H1 (cell line): ENCODE data around the gene RSU1. TPM values are rescaled to one million over a fixed set of nuclear protein-coding genes. Genes with fewer than 3 reads are reported as not detected.

ENCODE experiments used
- CTCF ChIA-PET: fragments of 300-600 bp; sonication (Branson Sonifier 250); formaldehyde crosslinking; loops from one replicate; lab custom pipeline; 2021; ENCODE audit not compliant: partially characterized antibody; lab: Charles Lee
- POLR2A ChIA-PET: fragments of 300-600 bp; sonication (Branson Sonifier 250); formaldehyde crosslinking; loops from one replicate; lab custom pipeline; 2021; ENCODE audit warnings: inconsistent platforms; ENCODE audit not compliant: partially characterized antibody; lab: Charles Lee
- DNase-seq, 2 experiments: peaks; one replicate each; pipeline versions ENCODE4 v3.0.0 to v3.0.0-alpha.2; 2010 to 2022; ENCODE audit warnings: low spot score in 2 of 2, low read depth in 1 of 2, mixed read lengths in 1 of 2
- FAIRE-seq: peaks from 2 replicates; lab custom pipeline; 2011; peaks lifted over from hg19 to GRCh38; lab: Jason Lieb, UNC
- H2AFZ ChIP-seq: 2 replicates; pipeline ENCODE4 v1.8.1; 2012; ENCODE audit warnings: low read length, inconsistent platforms
- H2AK5ac ChIP-seq: 2 replicates; pipeline ENCODE4 v1.6.1; 2013; ENCODE audit warnings: low read depth, low read length
- H2BK120ac ChIP-seq: replicated peaks from 2 replicates; pipeline ENCODE3; 2013; ENCODE audit warnings: low read depth, low read length, inconsistent platforms
- H2BK12ac ChIP-seq: 2 replicates; pipeline ENCODE4 v1.6.1; 2013; ENCODE audit warnings: low read depth, low read length
- H2BK15ac ChIP-seq: 2 replicates; pipeline ENCODE4 v1.6.1; 2013; ENCODE audit warnings: low read length
- H2BK20ac ChIP-seq: 2 replicates; pipeline ENCODE4 v1.6.1; 2013; ENCODE audit warnings: low read length
- H2BK5ac ChIP-seq: 2 replicates; pipeline ENCODE4 v1.6.1; 2013; ENCODE audit warnings: low read depth, low read length
- H3K14ac ChIP-seq: 2 replicates; pipeline ENCODE4 v1.6.1; 2013; ENCODE audit warnings: inconsistent platforms; ENCODE audit not compliant: insufficient read length
- H3K18ac ChIP-seq: 2 replicates; pipeline ENCODE4 v1.6.1; 2013; ENCODE audit warnings: low read length; ENCODE audit errors: extremely low read depth
- H3K23ac ChIP-seq: 2 replicates; pipeline ENCODE4 v1.6.1; 2013; ENCODE audit warnings: inconsistent platforms; ENCODE audit not compliant: insufficient read length
- H3K23me2 ChIP-seq: 2 replicates; pipeline ENCODE4 v1.6.1; 2013; ENCODE audit warnings: low read depth, low read length
- H3K27ac ChIP-seq: 2 replicates; pipeline ENCODE4 v1.6.1; 2011; ENCODE audit warnings: low read depth, low read length, inconsistent platforms
- H3K27me3 ChIP-seq, 4 experiments: replicated peaks in 1 of 4; 1 replicate in 1 of 4; 2 replicates in 3 of 4; pipeline versions ENCODE4 v1.6.1 to v1.8.1; 2011 to 2013; ENCODE audit warnings: low read length in 3 of 4, mild to moderate bottlenecking in 3 of 4, inconsistent platforms in 2 of 4, mixed read lengths in 2 of 4, moderate library complexity in 1 of 4; ENCODE audit not compliant: control insufficient read depth in 3 of 4, insufficient read depth in 3 of 4; ENCODE audit errors: extremely low read depth in 1 of 4
- H3K36me3 ChIP-seq, 4 experiments: 2 replicates each; pipeline versions ENCODE4 v1.6.1 to v1.8.1; 2011 to 2013; ENCODE audit warnings: mild to moderate bottlenecking in 4 of 4, low read length in 3 of 4, moderate library complexity in 2 of 4, control low read depth in 1 of 4, inconsistent platforms in 1 of 4; ENCODE audit not compliant: insufficient read depth in 4 of 4, control insufficient read depth in 2 of 4
- H3K4ac ChIP-seq: replicated peaks from 2 replicates; pipeline ENCODE3; 2013; ENCODE audit warnings: low read length, low read depth, mixed read lengths, inconsistent platforms; ENCODE audit not compliant: insufficient read length
- H3K4me1 ChIP-seq, 4 experiments: replicated peaks in 1 of 4; 1 replicate in 1 of 4; 2 replicates in 3 of 4; pipeline versions ENCODE4 v1.6.1 to v1.8.1; 2011 to 2013; ENCODE audit warnings: low read length in 3 of 4, inconsistent platforms in 2 of 4, mixed read lengths in 1 of 4; ENCODE audit not compliant: insufficient read depth in 4 of 4, control insufficient read depth in 3 of 4
- H3K4me2 ChIP-seq, 2 experiments: 2 replicates each; pipeline versions ENCODE4 v1.6.1 to v1.8.1; 2011 to 2013; ENCODE audit warnings: low read depth in 2 of 2, low read length in 2 of 2, control low read depth in 1 of 2, inconsistent platforms in 1 of 2, mild to moderate bottlenecking in 1 of 2; ENCODE audit not compliant: insufficient read depth in 1 of 2
- H3K4me3 ChIP-seq, 4 experiments: fragments of 200-600, 300-600 bp in 1 of 4; sonication (generic), shearing (Covaris generic), sonication (Bioruptor Twin) in 1 of 4; 2 replicates each; pipeline versions ENCODE4 v1.5.1 to v1.8.1; 2011 to 2016; ENCODE audit warnings: low read length in 4 of 4, low read depth in 3 of 4, control low read depth in 2 of 4, inconsistent platforms in 2 of 4, mild to moderate bottlenecking in 2 of 4, mixed read lengths in 1 of 4, moderate library complexity in 1 of 4; ENCODE audit not compliant: insufficient read depth in 2 of 4; ENCODE audit errors: extremely low read depth in 1 of 4
- H3K56ac ChIP-seq: replicated peaks from 2 replicates; pipeline ENCODE3; 2013; ENCODE audit warnings: low read depth, mild to moderate bottlenecking, mixed read lengths, low read length, inconsistent platforms; ENCODE audit not compliant: insufficient read length
- H3K79me1 ChIP-seq: 2 replicates; pipeline ENCODE4 v1.6.1; 2013; ENCODE audit warnings: low read depth, low read length, control low read depth
- H3K79me2 ChIP-seq, 2 experiments: 2 replicates each; pipeline versions ENCODE4 v1.6.1 to v1.8.1; 2012 to 2013; ENCODE audit warnings: low read length in 2 of 2, mild to moderate bottlenecking in 2 of 2, inconsistent platforms in 1 of 2; ENCODE audit not compliant: insufficient read depth in 2 of 2, control insufficient read depth in 1 of 2
- H3K9ac ChIP-seq, 4 experiments: replicated peaks in 1 of 4; 1 replicate in 1 of 4; 2 replicates in 3 of 4; pipeline versions ENCODE4 v1.6.1 to v1.8.1; 2011 to 2013; ENCODE audit warnings: low read depth in 3 of 4, low read length in 3 of 4, control low read depth in 2 of 4, mild to moderate bottlenecking in 2 of 4, moderate library complexity in 2 of 4, inconsistent platforms in 1 of 4; ENCODE audit errors: extremely low read depth in 1 of 4
- H3K9me3 ChIP-seq, 2 experiments: 2 replicates each; pipeline versions ENCODE4 v1.6.1 to v1.8.1; 2012 to 2013; ENCODE audit warnings: mild to moderate bottlenecking in 2 of 2, moderate library complexity in 2 of 2, control low read depth in 1 of 2, inconsistent platforms in 1 of 2, low read depth in 1 of 2, low read length in 1 of 2, mixed read lengths in 1 of 2; ENCODE audit not compliant: insufficient read depth in 2 of 2
- H4K20me1 ChIP-seq, 2 experiments: replicated peaks in 1 of 2; 2 replicates each; pipeline versions ENCODE3 to v1.8.1; 2011 to 2013; ENCODE audit warnings: inconsistent platforms in 2 of 2, low read length in 2 of 2, mild to moderate bottlenecking in 1 of 2; ENCODE audit not compliant: insufficient read depth in 2 of 2, control insufficient read depth in 1 of 2
- H4K5ac ChIP-seq: 2 replicates; pipeline ENCODE4 v1.6.1; 2013; ENCODE audit warnings: low read length, low read depth, mixed read lengths, inconsistent platforms; ENCODE audit not compliant: insufficient read length
- H4K8ac ChIP-seq: 2 replicates; pipeline ENCODE4 v1.8.0; 2013; ENCODE audit warnings: mild to moderate bottlenecking, moderate library complexity, low read length, inconsistent platforms; ENCODE audit not compliant: insufficient read depth; ENCODE audit errors: extremely low read depth
- H4K91ac ChIP-seq: replicated peaks from 2 replicates; pipeline ENCODE3; 2013; ENCODE audit warnings: low read length, mixed read lengths, inconsistent platforms; ENCODE audit not compliant: insufficient read length
- SAP30 ChIP-seq: fragments of 300-600 bp; sonication (generic); IDR thresholded peaks from 2 replicates; pipeline ENCODE4 v1.7.1; 2012; ENCODE audit warnings: low read length, moderate library complexity, mild to moderate bottlenecking, inconsistent platforms; ENCODE audit not compliant: insufficient read depth, insufficient replicate concordance
- WGBS, 2 experiments: shearing (Covaris generic) in 1 of 2; methylation state at CpG; one replicate each; pipeline versions ENCODE4 v1.1.6 to v1.1.7; 2013 to 2015; ENCODE audit warnings: low lambda C conversion rate in 2 of 2, mixed read lengths in 2 of 2, inconsistent platforms in 1 of 2, low coverage in 1 of 2, missing lambda C conversion rate in 1 of 2; ENCODE audit not compliant: insufficient replicate concordance in 2 of 2, insufficient coverage in 1 of 2, insufficient read length in 1 of 2; ENCODE audit errors: extremely low coverage in 1 of 2, missing lambda C conversion rate in 1 of 2; 5-methylcytosine and 5-hydroxymethylcytosine counted together
- polyA plus RNA-seq, 7 experiments: library from polyadenylated mRNA; depleted of rRNA in 3 of 7; stranded (reverse) in 5 of 7; unstranded in 2 of 7; fragments of >200 nt in 5 of 7; fragments of 200-250 nt in 2 of 7; gene quantifications; 1 replicate in 5 of 7; 2 replicates in 1 of 7; 4 replicates in 1 of 7; pipeline versions ENCODE4 v1.2.1 to v1.2.3, GENCODE V29; 2011 to 2013; ENCODE audit warnings: missing spikeins in 2 of 7, mixed read lengths in 2 of 7
- total RNA-seq: library from RNA; stranded (reverse); fragmentation: NEBNext Ultra II Directional; extraction: Animal tissue kit (Norgen Biotek cat#: 25700); gene quantifications from 2 replicates; pipeline ENCODE4 v1.2.1, GENCODE V29; 2021
- TF ChIP-seq, protein P1 (sequence below): IDR thresholded peaks from 2 replicates; pipeline ENCODE4 v1.6.1; 2012; ENCODE audit warnings: low read length, inconsistent platforms

Gene RSU1
- total and polyA plus RNA-seq, 2 of the 8 experiments (the other 6 are each of a cell fraction or from before 2014, with no cell fraction given) = 50.0 to 68.2 TPM

DNA sequence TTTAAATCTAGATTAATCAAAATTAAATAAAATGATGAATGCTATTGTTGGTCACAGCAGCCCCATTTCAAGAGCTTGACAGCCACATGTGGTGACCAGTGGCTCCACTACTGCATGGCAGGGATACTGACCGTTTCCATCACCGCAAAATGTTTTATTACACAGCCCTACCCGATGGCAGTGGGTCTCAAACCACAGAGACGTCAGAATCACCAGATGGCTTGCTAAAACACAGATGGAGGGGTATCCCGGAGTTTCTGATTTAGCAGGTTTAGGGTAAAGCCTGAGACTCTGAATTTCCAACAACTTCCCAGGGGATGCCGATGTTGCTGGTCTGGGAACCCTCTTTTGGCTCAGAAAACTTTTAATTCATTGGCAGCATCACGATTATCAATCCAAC, 47.9 kb downstream of the RSU1 start:
- Histone ChIP-seq H4K91ac (no peak overlapping the region), H4K20me1 (peaks cover 0 to 1% of the 10 kb centered on the region in 2 experiments), H2AFZ (no peak overlapping the region), H2BK15ac (no peak overlapping the region), H2AK5ac (no peak overlapping the region), H3K4me2 (no peak overlapping the region), H2BK12ac (no peak overlapping the region), H3K4me1 (no peaks in the 10 kb centered on the region), H3K9me3 (no peaks in the 10 kb centered on the region), H3K4me3 (no peak overlapping the region), H3K27ac (no peak overlapping the region), H3K9ac (no peak overlapping the region), H3K18ac (no peak overlapping the region), H4K8ac (no peak overlapping the region), H3K36me3 (no peaks in the 10 kb centered on the region), H2BK20ac (no peak overlapping the region), H3K79me2 (no peaks in the 10 kb centered on the region), H3K4ac (no peak overlapping the region), H3K23me2 (no peaks in the 10 kb centered on the region), H3K56ac (no peak overlapping the region), H3K23ac (no peak overlapping the region), H2BK5ac (no peak overlapping the region), H4K5ac (no peak overlapping the region), H3K14ac (no peak overlapping the region), H2BK120ac (no peak overlapping the region), H3K79me1 (no peaks in the 10 kb centered on the region), H3K27me3 (no peaks in the 10 kb centered on the region)
- 95% methylated on average over 7 of the region's 7 CpGs; no CpG with 5 or more reads in 1 of the 2 experiments for WGBS, 2 experiments
- FAIRE-seq (no peak), DNase-seq (no peak)
- ChIA-PET POLR2A (no interaction called here), CTCF (no interaction called here)
- TF ChIP-seq SAP30 = no peak
- TF ChIP-seq, protein P1, sequence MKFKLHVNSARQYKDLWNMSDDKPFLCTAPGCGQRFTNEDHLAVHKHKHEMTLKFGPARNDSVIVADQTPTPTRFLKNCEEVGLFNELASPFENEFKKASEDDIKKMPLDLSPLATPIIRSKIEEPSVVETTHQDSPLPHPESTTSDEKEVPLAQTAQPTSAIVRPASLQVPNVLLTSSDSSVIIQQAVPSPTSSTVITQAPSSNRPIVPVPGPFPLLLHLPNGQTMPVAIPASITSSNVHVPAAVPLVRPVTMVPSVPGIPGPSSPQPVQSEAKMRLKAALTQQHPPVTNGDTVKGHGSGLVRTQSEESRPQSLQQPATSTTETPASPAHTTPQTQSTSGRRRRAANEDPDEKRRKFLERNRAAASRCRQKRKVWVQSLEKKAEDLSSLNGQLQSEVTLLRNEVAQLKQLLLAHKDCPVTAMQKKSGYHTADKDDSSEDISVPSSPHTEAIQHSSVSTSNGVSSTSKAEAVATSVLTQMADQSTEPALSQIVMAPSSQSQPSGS = no peak
